KBM-7 (cell line): Measurements from ENCODE around the gene PAH.
"Not testable (repeated sequence)": the region's sequence is repeated elsewhere in the genome, so short reads cannot be mapped to it uniquely, and the experiment has no call there.

Experiments used
- DNase-seq: peaks from one replicate; pipeline ENCODE4 v3.0.0-alpha.2; 2015
- in situ Hi-C: fragments of 300-500 bp; cut with MboI; formaldehyde crosslinking; loops from 2 replicates; pipeline ENCODE4 v1.14.3; 2020; ENCODE audit warnings: low sequenced_read_pairs, low pct_unique_long_range_greater_than_20kb, mixed read lengths

The PAH gene

DNA sequence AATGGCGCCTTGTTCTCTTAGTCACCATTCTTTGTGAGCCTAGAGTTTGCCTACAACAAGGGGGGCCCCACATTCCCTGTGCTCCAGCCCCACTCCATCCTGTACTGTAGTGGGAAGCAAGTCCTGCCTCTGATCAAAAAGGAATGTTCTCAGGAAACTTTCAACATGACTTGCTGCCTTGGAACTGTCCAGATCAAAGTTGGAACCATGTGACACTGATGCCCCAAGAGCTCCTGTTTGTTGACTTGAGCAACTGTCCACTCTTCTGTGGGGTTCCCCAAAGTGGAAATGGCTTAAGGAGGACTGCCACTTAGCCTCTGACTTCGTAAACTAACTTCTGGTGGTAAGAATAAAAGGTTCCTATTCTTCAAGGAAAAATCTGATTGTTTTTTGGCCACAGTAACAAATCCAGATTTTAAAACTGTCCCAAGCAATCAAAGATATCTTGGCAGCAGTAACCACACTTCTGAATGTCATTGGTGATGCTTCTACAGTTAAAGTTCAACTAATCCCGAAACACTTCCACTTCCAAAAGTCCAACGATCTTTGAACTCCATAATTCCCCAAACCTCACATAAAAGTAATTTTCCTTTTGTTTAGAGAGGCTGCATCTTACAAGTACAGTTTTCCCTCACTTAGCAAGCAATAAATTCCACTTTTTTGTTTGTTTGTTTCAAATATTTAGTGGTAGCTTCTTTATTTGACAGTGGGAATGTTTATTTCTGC is 67.2 kb downstream of the PAH start:
- no peak for DNase-seq
- in situ Hi-C loops: no loop called here

- in situ Hi-C loops: no loop called here
- DNase-seq: no peak
Measured at GRCh38 chr12:102848832-102849231, 68.2 kb downstream of the PAH start.

GRCh38 chr12:102847131-102847530 is 69.9 kb downstream of the PAH start:
- DNase-seq: no peak
- in situ Hi-C loops: no loop called here

GRCh38 chr12:102833687-102834441 is 83.2 kb downstream of the PAH start:
- DNase-seq: peak; percentile 14
- in situ Hi-C loops: no loop called here

GRCh38 chr12:102832826-102833225 is 84.2 kb downstream of the PAH start:
- in situ Hi-C loops, DNase-seq: not testable (repeated sequence)

DNA sequence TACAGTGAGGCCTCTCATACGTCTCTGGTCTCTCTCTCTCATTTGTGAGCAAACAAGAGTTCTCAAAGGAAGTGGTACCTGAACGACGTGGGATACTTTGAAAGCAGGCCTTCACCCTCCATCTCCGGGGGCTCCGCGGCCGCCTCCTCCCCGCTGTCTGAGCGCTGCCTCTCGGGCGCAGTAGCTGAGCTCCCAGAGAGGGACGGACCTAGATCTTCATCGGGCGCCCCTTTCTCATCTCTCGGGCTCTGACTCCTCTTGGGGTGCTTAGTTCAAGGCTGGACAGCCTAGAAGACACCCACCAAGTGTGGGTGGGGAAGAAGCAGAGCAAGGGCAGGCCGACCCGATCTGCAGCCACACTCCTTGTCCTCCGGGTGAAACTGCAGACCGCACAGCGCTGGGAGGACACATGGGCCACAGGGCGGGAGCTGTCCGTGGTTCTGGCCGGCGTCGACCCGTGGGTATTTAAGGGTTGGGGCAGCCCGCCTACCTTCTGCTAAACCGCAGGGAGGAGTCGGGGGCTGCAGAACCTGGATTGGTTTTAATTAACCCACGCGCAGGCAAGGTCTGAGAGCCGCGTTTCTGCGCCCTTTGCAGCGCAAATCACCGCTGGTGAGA is 92.7 kb downstream of the PAH start:
- peak; percentile 24 for DNase-seq
- in situ Hi-C loops: no loop called here

DNA sequence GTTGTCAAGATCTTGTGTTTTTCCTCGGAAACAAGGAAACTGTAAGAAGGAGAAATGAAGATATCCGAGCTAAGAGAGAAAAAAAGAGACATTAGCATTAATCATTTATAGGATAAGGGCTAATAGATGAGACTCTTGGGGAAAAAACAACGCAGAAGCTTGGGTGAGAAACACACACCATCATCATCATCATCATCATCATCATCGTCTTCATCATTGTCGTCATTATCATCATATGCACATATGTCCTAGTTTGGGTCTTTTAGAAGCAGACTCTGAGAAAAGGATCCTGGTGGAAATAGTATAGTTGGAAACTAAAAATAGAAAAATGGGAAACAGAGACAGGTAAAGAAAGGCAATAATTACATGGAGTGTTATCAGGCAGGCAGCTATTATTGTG is 95.9 kb downstream of the PAH start:
- DNase-seq: no peak
- in situ Hi-C loops: no loop called here

- in situ Hi-C loops: no loop called here
- DNase-seq: peak; percentile 40
Measured at GRCh38 chr12:102816816-102817434, 100.1 kb downstream of the PAH start.

- in situ Hi-C loops: no loop called here
Measured at GRCh38 chr12:102814691-102815367, 102.2 kb downstream of the PAH start.

GRCh38 chr12:102812344-102812743 is 104.7 kb downstream of the PAH start:
- in situ Hi-C loops: no loop called here
- no peak for DNase-seq

More at GRCh38 chr12:102814691-102815367, 102.2 kb downstream of the PAH start:
- no peak for DNase-seq

DNA sequence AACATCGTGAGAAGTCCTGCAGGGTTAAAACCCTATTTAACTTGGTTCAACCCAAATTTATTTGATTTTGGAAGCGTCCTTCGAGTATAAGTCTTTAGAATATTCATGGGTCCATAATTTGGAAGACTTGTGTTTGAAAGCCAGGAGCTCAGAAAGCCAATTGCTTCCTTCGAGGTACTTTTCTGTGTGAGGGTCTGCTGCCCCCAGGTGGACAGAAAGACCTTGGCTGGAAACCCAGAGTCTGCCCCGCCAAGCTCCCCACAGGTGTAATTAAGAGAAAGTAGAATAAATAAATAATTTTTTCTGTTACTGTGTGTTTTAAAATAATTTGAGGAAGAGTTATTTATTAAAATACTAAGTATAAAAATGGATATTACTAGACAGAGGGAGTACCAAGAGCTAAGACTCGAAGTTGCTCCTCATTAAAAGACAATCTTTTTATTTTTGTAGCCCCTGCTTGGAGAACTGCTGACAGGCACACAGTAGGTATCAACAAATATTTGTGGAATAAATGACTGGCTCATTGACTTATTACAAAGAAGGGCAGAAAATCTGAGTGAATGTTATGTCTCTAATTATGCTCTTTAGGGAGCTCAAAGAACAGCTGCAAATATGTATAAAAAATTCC is 105.8 kb downstream of the PAH start:
- in situ Hi-C loops: no loop called here
- peak; percentile 39 for DNase-seq

GRCh38 chr12:102808412-102808811 is 108.6 kb downstream of the PAH start:
- DNase-seq: no peak
- in situ Hi-C loops: no loop called here

GRCh38 chr12:102806592-102806991 is 110.5 kb downstream of the PAH start:
- in situ Hi-C loops: no loop called here
- no peak for DNase-seq

DNA sequence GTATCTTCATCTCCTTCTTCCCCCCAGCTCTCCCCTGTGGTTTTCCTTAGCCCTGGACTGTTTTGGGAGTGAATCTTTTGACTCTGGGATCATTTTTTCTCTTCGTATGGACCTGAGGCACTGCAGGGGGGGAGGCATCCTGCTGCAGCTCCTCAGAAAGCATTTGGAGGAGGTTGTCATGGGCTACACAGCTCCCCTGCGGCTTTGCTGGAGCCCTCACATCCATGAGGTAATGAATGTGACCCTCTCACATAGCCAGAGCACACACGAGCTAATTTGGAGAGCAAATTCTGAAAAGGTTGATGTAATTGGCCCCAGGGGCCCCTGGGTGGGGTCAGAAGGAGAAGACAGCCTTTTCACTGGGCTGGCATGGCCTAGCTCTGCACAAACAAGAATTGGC is 110.9 kb downstream of the PAH start:
- in situ Hi-C loops: no loop called here
- no peak for DNase-seq

DNA sequence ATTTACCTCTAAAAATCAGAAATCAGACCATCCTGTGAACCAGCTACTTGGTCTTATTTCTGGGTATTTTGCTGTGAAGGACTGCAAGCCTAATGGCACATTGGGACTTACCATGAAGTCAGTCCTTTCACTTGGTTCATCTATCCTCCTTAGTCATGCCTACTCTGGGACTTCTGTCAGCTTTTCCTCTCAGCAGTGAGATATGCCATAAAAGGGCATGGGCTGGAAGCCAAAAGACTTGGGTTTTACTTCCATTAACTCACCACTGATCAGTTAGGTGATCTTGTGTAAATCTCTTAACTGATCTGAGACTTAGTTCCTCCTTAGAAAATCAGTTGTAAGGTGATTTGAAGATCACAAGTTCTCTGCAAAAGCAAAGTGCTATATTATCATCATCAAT is 116.5 kb downstream of the PAH start:
- no peak for DNase-seq
- in situ Hi-C loops: no loop called here

DNA sequence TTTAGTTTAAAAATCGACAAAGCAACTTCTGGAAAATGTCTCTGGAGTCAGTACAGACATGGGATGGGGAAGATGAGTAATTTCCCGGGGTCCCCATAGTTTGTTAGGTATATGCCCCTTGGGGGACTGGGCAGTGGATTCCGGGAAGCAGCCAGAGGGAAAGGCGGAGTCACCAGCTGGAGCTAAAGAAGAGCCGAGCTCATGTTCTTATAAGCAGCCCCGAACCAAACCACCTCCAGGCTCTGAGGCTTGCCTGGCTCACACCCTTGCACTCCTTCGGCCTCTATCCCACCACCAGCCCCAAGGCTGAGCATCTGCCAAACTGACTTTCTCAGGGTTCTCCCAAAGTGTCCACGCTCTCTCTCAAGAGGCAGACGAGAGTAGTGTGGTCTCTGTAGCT is 117.8 kb downstream of the PAH start:
- DNase-seq: no peak
- in situ Hi-C loops: no loop called here

DNA sequence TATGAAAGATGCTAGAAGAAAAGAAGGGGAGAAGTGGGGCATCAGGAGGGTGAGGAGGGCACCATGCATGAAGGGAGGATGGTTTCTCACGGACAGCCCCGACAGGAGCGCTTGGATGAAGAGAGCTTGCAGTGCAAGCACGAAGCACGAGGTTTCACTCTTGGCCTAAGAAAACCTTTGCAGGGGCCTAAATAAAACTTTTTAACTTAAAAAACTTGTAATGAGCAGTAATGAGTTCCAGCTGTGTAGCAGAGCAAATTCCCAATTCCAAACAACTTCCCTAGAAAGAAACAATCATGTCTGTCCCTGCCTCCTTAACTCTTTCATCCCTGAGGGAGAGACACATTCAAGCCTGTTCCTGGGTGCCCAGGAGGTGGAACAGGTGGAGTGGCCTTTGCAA is 119.5 kb downstream of the PAH start:
- no peak for DNase-seq
- in situ Hi-C loops: no loop called here

DNA sequence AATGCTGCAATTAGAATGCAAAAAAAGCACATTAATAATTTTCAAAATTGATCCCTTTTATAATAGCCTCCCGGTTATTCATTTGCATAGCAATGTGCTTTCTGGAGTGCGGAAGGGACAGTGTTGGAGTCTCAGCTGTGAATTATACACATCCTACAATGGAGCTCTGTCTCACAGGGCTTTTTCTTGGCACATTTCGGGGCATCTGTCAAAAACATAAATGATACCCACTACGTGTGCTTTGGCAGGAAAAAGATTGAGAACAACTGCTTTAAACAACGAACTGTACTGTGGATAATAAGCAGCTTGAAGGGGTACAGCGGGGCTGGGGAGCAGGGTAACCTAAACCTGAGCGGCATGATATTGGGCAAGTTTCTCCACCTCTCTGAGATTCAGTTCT is 123.1 kb downstream of the PAH start:
- no peak for DNase-seq
- in situ Hi-C loops: no loop called here
